Measurements from ENCODE around the gene SYNGR3. TPM values are rescaled to one million over a fixed set of nuclear protein-coding genes. Genes with fewer than 3 reads are reported as not detected.
A peak's percentile ranks its signal among the peaks of the same experiment; 100 is the strongest.

Gene SYNGR3
- total and polyA plus RNA-seq, 2 donors from 2014 or later: 2.2 to 4.6 TPM

- Histone ChIP-seq H3K27ac (ENCODE audit: low read depth in 2 of 2, low read length in 2 of 2) (no peak overlapping the region), H3K9me3 (ENCODE audit: control insufficient read depth in 2 of 3, insufficient read depth in 1 of 3, low read length in 3 of 3) (no peaks in the 10 kb centered on the region), H3K27me3 (ENCODE audit: control insufficient read depth, insufficient read depth, low read length) (no peaks in the 10 kb centered on the region), H3K36me3 (ENCODE audit: control insufficient read depth in 2 of 3, insufficient read depth in 3 of 3, low read length in 3 of 3) (no peaks in the 10 kb centered on the region), H3K4me1 (ENCODE audit: control insufficient read depth in 2 of 3, insufficient read depth in 2 of 3, low read depth in 1 of 3, low read length in 3 of 3) (peaks cover 0 to 3% (median 0%) of the 10 kb centered on the region in 3 donors), H3K4me3 (ENCODE audit: low read length in 3 of 3) (no peak overlapping the region), H3K9ac (ENCODE audit: low read length in 3 of 3) (no peak overlapping the region)
- no peak for TF ChIP-seq CTCF (IDR thresholded peaks at IDR 0.05; ENCODE audit: borderline replicate concordance, extremely low read depth, insufficient read depth)
- intact Hi-C loops (cut with DNase I): no loop called here
- peak in 2 of 5 donors; percentile 28 to 46 for DNase-seq
- FAIRE-seq: no peak
Measured at GRCh38 chr16:1947369-1947670, 42.5 kb upstream of the SYNGR3 start.

GRCh38 chr16:1949507-1949906, 40.3 kb upstream of the SYNGR3 start:
- FAIRE-seq: no peak
- intact Hi-C loops (cut with DNase I): no loop called here
- TF ChIP-seq CTCF (IDR thresholded peaks at IDR 0.05; ENCODE audit: borderline replicate concordance, extremely low read depth, insufficient read depth): no peak

GRCh38 chr16:1950047-1950446, 39.7 kb upstream of the SYNGR3 start:
- H3K36me3 ChIP-seq (ENCODE audit: control insufficient read depth in 2 of 3, insufficient read depth in 3 of 3, low read length in 3 of 3): no peaks in the 10 kb centered on the region
- H3K4me1 ChIP-seq (ENCODE audit: control insufficient read depth in 2 of 3, insufficient read depth in 2 of 3, low read depth in 1 of 3, low read length in 3 of 3): no peaks in the 10 kb centered on the region
- FAIRE-seq (no peak), DNase-seq (no peak)
- no peak for TF ChIP-seq CTCF (IDR thresholded peaks at IDR 0.05; ENCODE audit: borderline replicate concordance, extremely low read depth, insufficient read depth)
- no peak overlapping the region for H3K27ac ChIP-seq (ENCODE audit: low read depth in 2 of 2, low read length in 2 of 2)
- H3K27me3 ChIP-seq (ENCODE audit: control insufficient read depth, insufficient read depth, low read length): no peaks in the 10 kb centered on the region
- intact Hi-C loops (cut with DNase I): no loop called here
- H3K9ac ChIP-seq (ENCODE audit: low read length in 3 of 3): no peak overlapping the region
- H3K9me3 ChIP-seq (ENCODE audit: control insufficient read depth in 2 of 3, insufficient read depth in 1 of 3, low read length in 3 of 3): no peaks in the 10 kb centered on the region
- H3K4me3 ChIP-seq (ENCODE audit: low read length in 3 of 3): no peak overlapping the region

More at GRCh38 chr16:1949507-1949906, 40.3 kb upstream of the SYNGR3 start:
- no peak for DNase-seq
- Histone ChIP-seq H3K27ac (ENCODE audit: low read depth in 2 of 2, low read length in 2 of 2) (no peak overlapping the region), H3K27me3 (ENCODE audit: control insufficient read depth, insufficient read depth, low read length) (no peaks in the 10 kb centered on the region), H3K36me3 (ENCODE audit: control insufficient read depth in 2 of 3, insufficient read depth in 3 of 3, low read length in 3 of 3) (no peaks in the 10 kb centered on the region), H3K9ac (ENCODE audit: low read length in 3 of 3) (no peak overlapping the region), H3K9me3 (ENCODE audit: control insufficient read depth in 2 of 3, insufficient read depth in 1 of 3, low read length in 3 of 3) (no peaks in the 10 kb centered on the region), H3K4me1 (ENCODE audit: control insufficient read depth in 2 of 3, insufficient read depth in 2 of 3, low read depth in 1 of 3, low read length in 3 of 3) (no peaks in the 10 kb centered on the region), H3K4me3 (ENCODE audit: low read length in 3 of 3) (no peak overlapping the region)

GRCh38 chr16:1950559-1950958, 39.2 kb upstream of the SYNGR3 start:
- H3K9ac ChIP-seq (ENCODE audit: low read length in 3 of 3): no peak overlapping the region
- intact Hi-C loops (cut with DNase I): no loop called here
- H3K4me3 ChIP-seq (ENCODE audit: low read length in 3 of 3): no peak overlapping the region
- no peaks in the 10 kb centered on the region for H3K36me3 ChIP-seq (ENCODE audit: control insufficient read depth in 2 of 3, insufficient read depth in 3 of 3, low read length in 3 of 3)
- no peak for TF ChIP-seq CTCF (IDR thresholded peaks at IDR 0.05; ENCODE audit: borderline replicate concordance, extremely low read depth, insufficient read depth)
- H3K27ac ChIP-seq (ENCODE audit: low read depth in 2 of 2, low read length in 2 of 2): no peak overlapping the region
- DNase-seq (no peak), FAIRE-seq (no peak)
- no peaks in the 10 kb centered on the region for H3K4me1 ChIP-seq (ENCODE audit: control insufficient read depth in 2 of 3, insufficient read depth in 2 of 3, low read depth in 1 of 3, low read length in 3 of 3)
- H3K27me3 ChIP-seq (ENCODE audit: control insufficient read depth, insufficient read depth, low read length): no peaks in the 10 kb centered on the region
- no peaks in the 10 kb centered on the region for H3K9me3 ChIP-seq (ENCODE audit: control insufficient read depth in 2 of 3, insufficient read depth in 1 of 3, low read length in 3 of 3)
